HG03060 (cell line): ENCODE measurements around the gene PROC.
"Not testable (repeated sequence)": the region's sequence is repeated elsewhere in the genome, so short reads cannot be mapped to it uniquely, and the experiment has no call there.

Experiments used
- ATAC-seq: cut with Tn5 transposase; IDR thresholded peaks from one replicate; pipeline ENCODE4 v1.9.1; 2021; ENCODE audit warnings: low read depth, moderate number of reproducible peaks; ENCODE audit not compliant: unreplicated experiment

PROC gene

DNA sequence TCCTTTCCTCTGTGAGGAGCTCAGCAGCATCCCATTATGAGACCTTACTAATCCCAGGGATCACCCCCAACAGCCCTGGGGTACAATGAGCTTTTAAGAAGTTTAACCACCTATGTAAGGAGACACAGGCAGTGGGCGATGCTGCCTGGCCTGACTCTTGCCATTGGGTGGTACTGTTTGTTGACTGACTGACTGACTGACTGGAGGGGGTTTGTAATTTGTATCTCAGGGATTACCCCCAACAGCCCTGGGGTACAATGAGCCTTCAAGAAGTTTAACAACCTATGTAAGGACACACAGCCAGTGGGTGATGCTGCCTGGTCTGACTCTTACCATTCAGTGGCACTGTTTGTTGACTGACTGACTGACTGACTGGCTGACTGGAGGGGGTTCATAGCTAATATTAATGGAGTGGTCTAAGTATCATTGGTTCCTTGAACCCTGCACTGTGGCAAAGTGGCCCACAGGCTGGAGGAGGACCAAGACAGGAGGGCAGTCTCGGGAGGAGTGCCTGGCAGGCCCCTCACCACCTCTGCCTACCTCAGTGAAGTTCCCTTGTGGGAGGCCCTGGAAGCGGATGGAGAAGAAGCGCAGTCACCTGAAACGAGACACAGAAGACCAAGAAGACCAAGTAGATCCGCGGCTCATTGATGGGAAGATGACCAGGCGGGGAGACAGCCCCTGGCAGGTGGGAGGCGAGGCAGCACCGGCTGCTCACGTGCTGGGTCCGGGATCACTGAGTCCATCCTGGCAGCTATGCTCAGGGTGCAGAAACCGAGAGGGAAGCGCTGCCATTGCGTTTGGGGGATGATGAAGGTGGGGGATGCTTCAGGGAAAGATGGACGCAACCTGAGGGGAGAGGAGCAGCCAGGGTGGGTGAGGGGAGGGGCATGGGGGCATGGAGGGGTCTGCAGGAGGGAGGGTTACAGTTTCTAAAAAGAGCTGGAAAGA is 7.6 kb downstream of the PROC start:
- ATAC-seq: no peak

DNA sequence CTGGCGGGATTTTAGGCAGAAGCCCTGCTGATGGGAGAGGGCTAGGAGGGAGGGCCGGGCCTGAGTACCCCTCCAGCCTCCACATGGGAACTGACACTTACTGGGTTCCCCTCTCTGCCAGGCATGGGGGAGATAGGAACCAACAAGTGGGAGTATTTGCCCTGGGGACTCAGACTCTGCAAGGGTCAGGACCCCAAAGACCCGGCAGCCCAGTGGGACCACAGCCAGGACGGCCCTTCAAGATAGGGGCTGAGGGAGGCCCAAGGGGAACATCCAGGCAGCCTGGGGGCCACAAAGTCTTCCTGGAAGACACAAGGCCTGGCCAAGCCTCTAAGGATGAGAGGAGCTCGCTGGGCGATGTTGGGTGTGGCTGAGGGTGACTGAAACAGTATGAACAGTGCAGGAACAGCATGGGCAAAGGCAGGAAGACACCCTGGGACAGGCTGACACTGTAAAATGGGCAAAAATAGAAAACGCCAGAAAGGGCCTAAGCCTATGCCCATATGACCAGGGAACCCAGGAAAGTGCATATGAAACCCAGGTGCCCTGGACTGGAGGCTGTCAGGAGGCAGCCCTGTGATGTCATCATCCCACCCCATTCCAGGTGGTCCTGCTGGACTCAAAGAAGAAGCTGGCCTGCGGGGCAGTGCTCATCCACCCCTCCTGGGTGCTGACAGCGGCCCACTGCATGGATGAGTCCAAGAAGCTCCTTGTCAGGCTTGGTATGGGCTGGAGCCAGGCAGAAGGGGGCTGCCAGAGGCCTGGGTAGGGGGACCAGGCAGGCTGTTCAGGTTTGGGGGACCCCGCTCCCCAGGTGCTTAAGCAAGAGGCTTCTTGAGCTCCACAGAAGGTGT is 8.5 kb downstream of the PROC start:
- no peak for ATAC-seq

DNA sequence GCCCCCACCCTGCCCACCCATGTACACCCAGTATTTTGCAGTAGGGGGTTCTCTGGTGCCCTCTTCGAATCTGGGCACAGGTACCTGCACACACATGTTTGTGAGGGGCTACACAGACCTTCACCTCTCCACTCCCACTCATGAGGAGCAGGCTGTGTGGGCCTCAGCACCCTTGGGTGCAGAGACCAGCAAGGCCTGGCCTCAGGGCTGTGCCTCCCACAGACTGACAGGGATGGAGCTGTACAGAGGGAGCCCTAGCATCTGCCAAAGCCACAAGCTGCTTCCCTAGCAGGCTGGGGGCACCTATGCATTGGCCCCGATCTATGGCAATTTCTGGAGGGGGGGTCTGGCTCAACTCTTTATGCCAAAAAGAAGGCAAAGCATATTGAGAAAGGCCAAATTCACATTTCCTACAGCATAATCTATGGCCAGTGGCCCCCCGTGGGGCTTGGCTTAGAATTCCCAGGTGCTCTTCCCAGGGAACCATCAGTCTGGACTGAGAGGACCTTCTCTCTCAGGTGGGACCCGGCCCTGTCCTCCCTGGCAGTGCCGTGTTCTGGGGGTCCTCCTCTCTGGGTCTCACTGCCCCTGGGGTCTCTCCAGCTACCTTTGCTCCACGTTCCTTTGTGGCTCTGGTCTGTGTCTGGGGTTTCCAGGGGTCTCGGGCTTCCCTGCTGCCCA is 9.3 kb downstream of the PROC start:
- ATAC-seq: no peak

DNA sequence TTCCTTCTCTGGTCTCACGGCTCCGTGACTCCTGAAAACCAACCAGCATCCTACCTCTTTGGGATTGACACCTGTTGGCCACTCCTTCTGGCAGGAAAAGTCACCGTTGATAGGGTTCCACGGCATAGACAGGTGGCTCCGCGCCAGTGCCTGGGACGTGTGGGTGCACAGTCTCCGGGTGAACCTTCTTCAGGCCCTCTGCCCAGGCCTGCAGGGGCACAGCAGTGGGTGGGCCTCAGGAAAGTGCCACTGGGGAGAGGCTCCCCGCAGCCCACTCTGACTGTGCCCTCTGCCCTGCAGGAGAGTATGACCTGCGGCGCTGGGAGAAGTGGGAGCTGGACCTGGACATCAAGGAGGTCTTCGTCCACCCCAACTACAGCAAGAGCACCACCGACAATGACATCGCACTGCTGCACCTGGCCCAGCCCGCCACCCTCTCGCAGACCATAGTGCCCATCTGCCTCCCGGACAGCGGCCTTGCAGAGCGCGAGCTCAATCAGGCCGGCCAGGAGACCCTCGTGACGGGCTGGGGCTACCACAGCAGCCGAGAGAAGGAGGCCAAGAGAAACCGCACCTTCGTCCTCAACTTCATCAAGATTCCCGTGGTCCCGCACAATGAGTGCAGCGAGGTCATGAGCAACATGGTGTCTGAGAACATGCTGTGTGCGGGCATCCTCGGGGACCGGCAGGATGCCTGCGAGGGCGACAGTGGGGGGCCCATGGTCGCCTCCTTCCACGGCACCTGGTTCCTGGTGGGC is 10.0 kb downstream of the PROC start:
- no peak for ATAC-seq

DNA sequence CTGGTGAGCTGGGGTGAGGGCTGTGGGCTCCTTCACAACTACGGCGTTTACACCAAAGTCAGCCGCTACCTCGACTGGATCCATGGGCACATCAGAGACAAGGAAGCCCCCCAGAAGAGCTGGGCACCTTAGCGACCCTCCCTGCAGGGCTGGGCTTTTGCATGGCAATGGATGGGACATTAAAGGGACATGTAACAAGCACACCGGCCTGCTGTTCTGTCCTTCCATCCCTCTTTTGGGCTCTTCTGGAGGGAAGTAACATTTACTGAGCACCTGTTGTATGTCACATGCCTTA is 10.5 kb downstream of the PROC start:
- no peak for ATAC-seq

DNA sequence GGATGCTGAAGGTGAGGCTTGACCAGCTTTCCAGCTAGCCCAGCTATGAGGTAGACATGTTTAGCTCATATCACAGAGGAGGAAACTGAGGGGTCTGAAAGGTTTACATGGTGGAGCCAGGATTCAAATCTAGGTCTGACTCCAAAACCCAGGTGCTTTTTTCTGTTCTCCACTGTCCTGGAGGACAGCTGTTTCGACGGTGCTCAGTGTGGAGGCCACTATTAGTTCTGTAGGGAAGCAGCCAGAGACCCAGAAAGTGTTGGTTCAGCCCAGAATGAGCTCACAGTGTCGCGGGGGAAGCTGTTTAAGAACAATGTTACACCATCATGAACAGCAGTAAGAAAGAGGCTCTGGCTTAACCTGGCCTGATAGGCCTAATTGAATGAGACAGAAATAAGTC is 11.1 kb downstream of the PROC start:
- ATAC-seq: no peak

DNA sequence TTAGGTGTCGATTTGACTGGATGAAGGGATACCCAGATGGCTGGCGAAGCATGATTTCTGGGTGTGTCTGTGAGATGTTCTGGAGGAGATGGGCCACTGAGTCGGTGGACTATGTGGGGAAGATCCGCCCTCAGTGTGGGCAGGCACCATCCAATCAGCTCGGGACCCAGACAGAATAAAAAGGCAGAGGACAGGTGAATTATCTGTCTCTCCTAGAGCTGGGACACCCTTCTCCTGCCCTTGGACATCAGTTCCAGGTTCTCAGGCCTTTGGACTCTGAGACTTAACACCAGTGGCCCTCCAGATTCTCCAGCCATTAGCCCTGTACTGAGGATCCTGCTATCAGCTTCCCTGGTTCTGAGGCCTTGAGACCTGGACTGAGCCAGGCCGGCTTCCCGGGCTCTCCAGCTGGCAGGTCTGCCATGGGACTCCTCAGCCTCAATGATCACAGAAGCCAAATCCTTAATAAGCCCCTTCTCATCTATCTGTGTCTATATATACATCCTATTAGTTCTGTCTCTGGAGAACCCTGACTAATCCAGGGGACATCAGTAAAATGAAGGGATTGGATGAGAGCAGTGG is 11.7 kb downstream of the PROC start:
- ATAC-seq: no peak

DNA sequence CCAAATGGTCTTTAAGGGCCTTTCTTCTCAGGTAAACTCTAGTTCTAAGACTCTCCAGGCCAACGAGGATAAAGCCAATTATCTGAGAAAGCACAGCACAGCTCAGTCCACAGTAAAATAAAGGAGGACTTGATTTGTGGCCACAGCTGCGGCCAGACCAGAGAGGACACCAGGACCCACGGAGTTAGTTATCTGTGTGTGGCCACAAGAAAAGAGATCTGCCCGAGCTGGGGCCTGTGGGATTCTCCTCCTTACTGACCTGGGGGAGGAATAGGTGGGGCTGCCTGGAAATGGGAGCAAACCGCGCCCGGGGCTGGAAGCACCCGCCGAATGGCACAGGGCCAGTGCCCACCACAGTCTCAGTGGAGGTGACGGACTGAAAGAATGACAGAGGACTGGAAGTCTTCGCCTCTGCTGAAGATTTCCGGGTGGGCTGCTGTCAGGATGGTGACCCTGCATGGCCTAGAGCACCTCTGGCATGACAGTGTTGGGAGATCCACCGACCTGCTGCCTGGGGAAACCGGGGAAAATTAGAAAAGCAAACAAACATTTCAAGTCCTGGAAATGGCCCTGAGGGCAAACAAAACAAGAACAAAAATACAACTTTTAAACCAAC is 13.3 kb downstream of the PROC start:
- no peak for ATAC-seq

DNA sequence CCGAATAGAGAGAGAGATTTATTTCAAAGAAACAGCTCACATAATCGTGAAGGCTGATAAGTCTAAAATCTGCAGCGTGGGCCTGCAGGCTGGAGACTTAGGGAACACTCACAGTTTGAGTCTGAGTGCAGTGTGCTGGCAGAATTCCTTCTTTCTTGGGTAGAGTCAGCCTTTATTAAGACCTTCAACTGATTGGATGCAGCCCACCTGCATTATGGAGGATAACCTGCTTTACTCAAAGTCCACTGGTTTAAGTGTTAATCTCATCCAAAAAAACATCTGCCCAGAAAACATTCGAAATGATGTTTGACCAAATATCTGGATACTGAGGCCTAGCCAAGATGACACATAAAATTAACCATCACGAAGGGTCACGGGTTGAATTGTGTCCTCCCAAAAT is 16.3 kb downstream of the PROC start:
- ATAC-seq: no peak

DNA sequence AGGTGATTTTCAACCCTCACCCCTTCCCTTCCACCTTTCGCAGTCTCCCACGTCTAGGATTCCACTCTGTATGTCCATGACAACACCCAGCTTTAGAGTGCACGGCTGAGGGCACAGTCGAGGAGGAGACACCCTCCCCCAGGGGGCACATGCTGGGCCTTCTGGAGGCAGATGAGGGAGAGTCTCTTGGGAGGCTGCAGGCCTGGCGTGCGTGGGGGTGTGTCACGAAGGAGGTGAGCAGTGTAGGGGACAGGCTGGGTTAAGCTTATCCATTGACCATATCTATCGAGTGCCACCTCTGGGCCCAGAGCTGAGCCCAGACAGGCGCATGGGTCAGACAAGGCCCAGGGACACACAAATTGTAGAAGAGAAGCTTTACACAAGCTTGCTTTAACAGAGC is 18.8 kb downstream of the PROC start:
- ATAC-seq: no peak

DNA sequence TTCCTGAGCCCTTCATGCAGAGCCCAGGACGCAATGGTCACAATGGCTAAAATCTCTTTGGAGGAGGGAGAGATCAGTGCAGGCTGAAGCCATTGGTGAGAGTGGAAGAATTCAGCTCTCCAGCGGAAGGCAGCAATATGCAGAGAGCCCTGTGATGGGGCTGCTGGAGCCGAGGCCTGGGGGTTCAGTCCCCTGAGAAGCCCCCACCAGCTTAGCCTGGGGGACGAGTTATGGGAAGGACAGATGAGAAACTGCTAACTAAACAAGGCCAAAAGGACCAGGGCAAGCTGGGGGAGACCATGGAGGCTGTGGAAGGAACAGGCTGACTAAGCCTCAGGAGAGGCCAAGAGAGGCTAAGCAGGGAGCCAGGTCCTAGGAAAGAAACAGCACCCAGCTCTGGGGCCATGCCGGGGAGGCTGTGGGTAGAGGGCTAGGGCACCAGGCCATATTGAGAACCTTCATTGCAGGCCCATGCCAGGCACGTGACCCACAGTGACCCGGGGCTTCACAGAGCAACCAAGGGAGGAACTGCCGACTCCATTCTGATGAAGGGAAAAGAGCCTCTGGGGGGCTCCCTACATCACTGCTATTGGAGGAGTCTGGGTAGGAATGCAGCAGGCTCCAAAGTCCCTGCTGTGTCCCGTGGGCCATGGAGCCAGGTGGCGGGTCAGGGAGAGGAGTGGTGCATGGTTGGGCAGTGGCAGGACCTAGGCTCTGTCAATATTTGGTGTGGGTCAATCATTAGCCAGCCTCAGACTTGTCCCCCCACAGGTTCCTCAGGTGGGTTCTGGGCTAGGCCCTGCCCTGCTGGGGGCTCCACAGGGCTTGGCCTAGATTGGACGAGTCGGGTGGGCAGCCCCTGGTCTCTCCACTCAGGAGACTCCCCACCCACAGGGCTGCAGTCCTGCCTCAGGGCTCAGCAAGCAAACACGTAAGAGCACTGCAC is 19.8 kb downstream of the PROC start:
- ATAC-seq: no peak

DNA sequence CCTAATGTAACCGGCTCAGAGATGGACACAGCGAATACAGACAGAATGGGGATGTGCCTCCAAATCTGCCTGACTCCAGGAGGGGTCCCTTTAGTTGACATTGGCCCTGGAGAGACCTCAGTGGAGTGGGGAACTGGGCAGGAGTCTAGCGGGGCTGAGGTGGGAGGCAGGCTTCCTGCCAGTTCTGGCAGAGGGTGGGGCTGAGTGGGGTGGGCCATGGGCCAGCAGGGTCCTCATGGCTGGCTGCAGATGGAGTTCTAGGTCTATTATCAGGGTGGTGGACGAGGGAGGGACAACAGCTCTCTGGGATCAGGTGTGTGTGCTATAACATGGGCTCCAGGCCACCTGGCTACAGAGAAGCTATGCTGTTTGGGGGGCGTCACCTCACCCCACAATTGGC is 21.1 kb downstream of the PROC start:
- no peak for ATAC-seq

DNA sequence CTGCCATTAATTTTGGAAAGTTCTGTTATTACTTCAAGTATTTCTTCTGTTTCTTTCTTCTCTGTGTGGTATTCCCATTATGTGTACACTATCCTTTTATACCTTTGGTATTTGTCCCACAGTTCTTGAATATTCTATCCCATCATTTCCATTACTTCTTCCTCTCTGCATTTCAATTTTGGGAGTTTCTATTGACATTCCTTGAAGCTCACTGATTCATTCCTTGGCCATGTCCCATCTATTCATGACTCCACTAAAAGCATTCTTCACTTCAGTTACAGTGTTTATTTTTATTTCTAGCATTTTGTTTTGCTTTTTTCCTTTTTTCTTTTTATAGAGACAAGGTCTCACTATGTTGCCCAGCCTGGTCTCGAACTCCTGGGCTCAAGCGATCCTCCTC is 30.3 kb downstream of the PROC start:
- ATAC-seq: no peak

DNA sequence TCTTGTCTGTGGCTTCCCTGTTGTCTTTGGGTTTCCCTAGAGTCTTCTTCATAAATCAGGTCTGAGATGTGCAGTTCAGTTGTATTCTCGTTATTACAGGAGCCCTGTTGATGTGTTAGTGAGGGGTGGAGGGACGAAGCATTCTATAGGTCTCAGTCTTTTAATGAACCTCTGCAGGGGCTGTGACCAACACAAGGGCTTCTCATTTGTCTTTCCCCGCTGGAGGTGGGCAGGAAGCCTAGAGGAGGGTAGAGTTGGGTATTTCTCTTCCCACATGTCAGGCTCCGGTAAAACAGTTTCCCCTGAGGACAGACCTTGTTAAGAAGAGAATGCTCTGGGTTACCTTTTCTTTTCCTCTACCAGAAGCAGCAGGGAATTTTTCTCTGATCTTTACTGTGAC is 31.2 kb downstream of the PROC start:
- ATAC-seq: no peak

DNA sequence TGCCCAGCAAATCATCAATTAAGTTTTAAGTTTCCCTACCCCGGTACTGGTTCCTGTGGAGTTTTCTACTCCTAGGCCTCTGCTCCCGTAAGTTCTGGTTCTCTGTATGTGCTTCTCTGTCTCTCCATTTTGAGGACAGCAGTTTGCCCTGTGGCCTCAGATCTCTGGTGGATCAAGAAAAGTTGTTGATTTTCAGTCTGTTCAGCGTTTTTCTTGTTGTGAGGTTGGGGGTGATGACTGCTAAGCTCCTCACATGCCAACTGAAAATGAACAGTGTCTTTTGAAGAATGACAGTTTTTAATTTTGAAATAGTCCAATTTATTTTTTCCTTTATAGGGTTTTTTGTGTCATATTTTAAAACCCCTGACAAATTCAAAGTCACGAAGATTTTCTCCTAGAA is 31.7 kb downstream of the PROC start:
- ATAC-seq: no peak

DNA sequence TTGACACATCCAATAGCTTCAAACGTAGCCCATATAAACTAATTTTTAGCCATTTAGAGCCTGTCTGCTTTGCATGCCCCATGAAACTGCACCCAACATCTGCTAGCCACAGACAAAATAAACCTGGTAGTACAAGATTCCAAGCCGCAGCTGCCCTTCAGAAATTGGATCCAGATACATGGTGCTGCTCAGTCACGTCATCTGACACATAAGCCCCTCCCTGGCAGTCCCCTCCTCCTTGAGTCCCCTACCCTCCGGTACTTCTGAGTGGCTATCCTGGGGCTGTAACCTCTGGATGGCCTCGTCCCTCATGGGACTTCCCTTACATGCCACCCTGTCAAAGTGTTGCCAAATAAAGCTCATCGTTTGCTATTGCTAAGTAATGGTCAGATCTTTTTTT is 33.8 kb downstream of the PROC start:
- no peak for ATAC-seq

DNA sequence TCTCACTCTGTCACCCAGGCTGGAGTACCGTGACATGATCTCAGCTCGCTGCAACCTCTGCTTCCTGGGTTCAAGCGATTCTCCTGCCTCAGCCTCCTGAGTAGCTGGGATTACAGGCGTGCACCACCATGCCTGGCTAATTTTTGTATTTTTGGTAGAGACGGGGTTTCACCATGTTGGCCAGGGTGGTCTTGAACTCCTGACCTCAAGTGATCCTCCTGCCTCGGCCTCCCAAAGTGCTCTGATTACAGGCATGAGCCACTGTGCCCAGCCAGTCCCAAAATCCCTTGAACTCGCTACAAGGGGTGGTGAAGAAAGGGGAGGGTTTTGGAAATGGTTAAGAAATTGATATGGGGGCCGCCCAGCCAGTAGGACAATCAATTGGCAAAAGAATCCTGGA is 34.2 kb downstream of the PROC start:
- not testable (repeated sequence) for ATAC-seq

DNA sequence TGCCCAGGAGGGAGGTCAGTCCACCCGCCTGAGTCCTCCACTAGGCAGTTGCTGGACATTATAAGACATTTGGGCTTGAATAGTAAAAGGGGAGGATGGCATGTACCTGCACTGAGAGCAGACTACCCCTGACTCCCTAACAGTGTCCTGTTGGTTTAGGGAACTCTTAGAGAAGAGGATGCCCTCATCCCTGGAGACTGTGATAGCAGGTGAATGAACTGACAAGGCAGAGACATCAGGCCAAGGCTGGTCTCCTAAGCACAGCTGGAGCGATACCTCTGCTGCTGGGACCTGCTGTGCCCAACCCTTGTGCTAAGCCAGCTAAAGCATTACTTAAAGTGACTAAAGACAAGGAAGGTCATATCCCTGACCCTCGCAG is 34.8 kb downstream of the PROC start:
- no peak for ATAC-seq
